Measurements from ENCODE around the gene ADGRF3. TPM values are rescaled to one million over a fixed set of nuclear protein-coding genes. Genes with fewer than 3 reads are reported as not detected.

The ADGRF3 gene
- polyA plus RNA-seq, 1 of the 3 experiments (the other 2 are of a cell fraction), result 0.31 TPM

GRCh38 chr2:26314243-26314642 is 32.3 kb downstream of the ADGRF3 start:
- peaks cover 5% of the 10 kb centered on the region; the same call in 1 of the 2 replicates for H3K27me3 ChIP-seq (ENCODE audit: insufficient read depth)
- H3K4me2 ChIP-seq, result no peak overlapping the region
- no peaks in the 10 kb centered on the region for H3K9me3 ChIP-seq
- H3K4me3 ChIP-seq (ENCODE audit: low read depth in 2 of 2, low read length in 1 of 2), result no peak overlapping the region
- no peaks in the 10 kb centered on the region for H3K79me2 ChIP-seq (ENCODE audit: insufficient read depth)
- H3K4me1 ChIP-seq (ENCODE audit: control insufficient read depth in 1 of 2, insufficient read depth in 2 of 2, low read depth in 1 of 2, low read length in 1 of 2), result peaks cover 0 to 5% of the 10 kb centered on the region in 2 experiments; a peak in 1 of 4 replicates
- DNase-seq, result no peak
- WGBS (ENCODE audit: low lambda C conversion rate), result 59% methylated on average over 7 of the region's 8 CpGs
- no peaks in the 10 kb centered on the region for H3K36me3 ChIP-seq (replicated peaks in 1 of 2; ENCODE audit: control insufficient read depth in 1 of 2, insufficient read depth in 2 of 2, low read length in 1 of 2)
- H3K9me2 ChIP-seq, result no peaks in the 10 kb centered on the region
- no peak overlapping the region for H3K9ac ChIP-seq
- H4K20me1 ChIP-seq (ENCODE audit: insufficient read depth), result no peaks in the 10 kb centered on the region
- no peak overlapping the region for H3K27ac ChIP-seq (ENCODE audit: low read depth in 2 of 2, low read length in 1 of 2)
- H3F3A ChIP-seq (replicated peaks; ENCODE audit: insufficient read depth), result no peaks in the 10 kb centered on the region
- ChIA-PET CTCF (interaction anchor here (1.5 to 7.2 kb wide), 3 partner anchors 16 to 264 kb away, joined by 5 to 68 read pairs (median 48); no protein-coding TSS in a partner anchor), POLR2A (no interaction called here)
- TF ChIP-seq USF1 (IDR thresholded peaks at IDR 0.05; ENCODE audit: borderline replicate concordance, low read depth), result no peak
- TF ChIP-seq NRF1 (IDR thresholded peaks at IDR 0.05; ENCODE audit: low read depth, low read length), result no peak
- no peak for TF ChIP-seq RFX5 (IDR thresholded peaks at IDR 0.05; ENCODE audit: low read length)
- TF ChIP-seq REST (IDR thresholded peaks at IDR 0.05; ENCODE audit: low read depth, low read length), result no peak
- no peak for TF ChIP-seq PBX3 (IDR thresholded peaks at IDR 0.05)
- TF ChIP-seq TEAD4 (IDR thresholded peaks at IDR 0.05; ENCODE audit: borderline replicate concordance, insufficient read depth), result no peak
- no peak for TF ChIP-seq EP300 (IDR thresholded peaks at IDR 0.05; ENCODE audit: borderline replicate concordance in 1 of 2, low read depth in 1 of 2, low read length in 1 of 2)
- no peak for TF ChIP-seq GATA2 (CRISPR knock-in tag; IDR thresholded peaks at IDR 0.05)
- no peak for TF ChIP-seq POLR2AphosphoS5 (IDR thresholded peaks at IDR 0.05; ENCODE audit: low read depth, low read length)
- TF ChIP-seq IRF3 (IDR thresholded peaks at IDR 0.05; ENCODE audit: low read depth, low read length), result no peak
- TF ChIP-seq FOXM1 (IDR thresholded peaks at IDR 0.05; ENCODE audit: low read depth), result no peak
- H2AFZ ChIP-seq (ENCODE audit: low read depth), result no peak overlapping the region

All from SK-N-SH (cell line).